Head of caudate nucleus (tissue), 42 donors: ENCODE measurements around the gene GAK.

Source experiments
- DNase-seq, 42 donors: peaks; one replicate each; pipeline versions ENCODE4 v3.0.0 to v3.0.0-alpha.2; 2020 to 2021; ENCODE audit warnings: mixed read lengths in 7 of 42
- intact Hi-C: fragments of 100-400 bp; cut with DNase I; formaldehyde crosslinking; loops from one replicate; pipeline ENCODE4 v1.15.0; 2022

Gene GAK

DNA sequence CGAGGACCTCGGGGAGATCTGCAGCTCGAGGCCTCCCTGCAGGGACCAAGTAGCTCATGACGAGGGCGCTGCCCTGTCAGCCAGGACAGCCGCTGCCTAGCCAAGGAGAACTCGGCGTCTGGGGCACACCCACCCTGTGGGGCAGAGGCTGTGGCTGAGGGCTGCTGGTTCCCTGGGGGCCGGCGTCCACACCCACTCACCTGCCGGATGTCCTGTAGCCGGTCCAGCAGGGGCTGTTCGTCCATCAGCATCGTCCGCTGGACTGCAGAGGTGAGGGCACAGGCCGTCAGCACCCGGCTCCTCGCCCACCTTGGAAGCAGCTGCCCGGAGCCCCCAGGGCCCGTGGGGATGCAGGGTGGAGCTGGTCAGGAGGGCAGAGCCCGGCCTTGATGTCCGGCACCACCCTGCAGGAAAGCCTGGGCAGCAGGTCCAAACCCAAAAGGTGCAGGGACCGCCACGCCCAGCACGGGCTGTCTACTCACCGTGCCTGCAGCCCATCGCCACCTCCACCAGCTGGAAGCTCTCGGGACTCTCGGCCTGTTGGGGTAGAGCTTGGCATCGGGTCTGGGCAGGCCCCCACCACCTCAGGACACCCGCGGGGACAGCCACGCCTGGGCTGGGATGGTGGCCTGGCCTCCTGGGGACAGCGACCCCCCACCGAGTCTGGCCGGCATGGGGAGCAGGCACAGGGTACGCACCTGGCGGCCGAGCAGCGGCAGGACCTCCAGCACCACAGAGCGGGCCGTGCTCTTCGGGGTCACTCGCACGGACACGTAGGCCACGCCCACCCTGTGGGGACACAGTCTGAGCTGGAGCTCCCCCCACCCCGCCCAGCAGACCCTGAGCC, 34.4 kb upstream of the GAK start:
- DNase-seq, result no peak
- intact Hi-C loops, result no loop called here

DNA sequence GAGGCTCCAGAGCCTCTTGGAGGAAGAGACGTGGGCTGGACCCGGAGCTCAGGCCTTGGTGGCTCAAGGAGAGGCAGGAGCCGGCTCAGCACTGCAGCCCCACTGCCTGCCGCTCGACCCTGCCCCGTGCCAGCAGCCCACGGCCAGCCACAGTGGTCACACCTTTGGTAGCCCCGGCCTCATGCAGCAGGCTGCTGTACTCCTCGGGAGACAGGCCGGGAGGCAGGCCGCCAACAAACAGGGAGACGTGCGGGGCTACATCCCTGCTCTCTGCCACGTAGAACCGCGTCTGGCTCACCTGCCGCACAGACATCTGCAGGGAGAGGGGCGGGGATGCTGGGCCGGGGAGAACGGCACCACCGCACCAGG, 33.6 kb upstream of the GAK start:
- DNase-seq, result no peak
- intact Hi-C loops, result no loop called here

DNA sequence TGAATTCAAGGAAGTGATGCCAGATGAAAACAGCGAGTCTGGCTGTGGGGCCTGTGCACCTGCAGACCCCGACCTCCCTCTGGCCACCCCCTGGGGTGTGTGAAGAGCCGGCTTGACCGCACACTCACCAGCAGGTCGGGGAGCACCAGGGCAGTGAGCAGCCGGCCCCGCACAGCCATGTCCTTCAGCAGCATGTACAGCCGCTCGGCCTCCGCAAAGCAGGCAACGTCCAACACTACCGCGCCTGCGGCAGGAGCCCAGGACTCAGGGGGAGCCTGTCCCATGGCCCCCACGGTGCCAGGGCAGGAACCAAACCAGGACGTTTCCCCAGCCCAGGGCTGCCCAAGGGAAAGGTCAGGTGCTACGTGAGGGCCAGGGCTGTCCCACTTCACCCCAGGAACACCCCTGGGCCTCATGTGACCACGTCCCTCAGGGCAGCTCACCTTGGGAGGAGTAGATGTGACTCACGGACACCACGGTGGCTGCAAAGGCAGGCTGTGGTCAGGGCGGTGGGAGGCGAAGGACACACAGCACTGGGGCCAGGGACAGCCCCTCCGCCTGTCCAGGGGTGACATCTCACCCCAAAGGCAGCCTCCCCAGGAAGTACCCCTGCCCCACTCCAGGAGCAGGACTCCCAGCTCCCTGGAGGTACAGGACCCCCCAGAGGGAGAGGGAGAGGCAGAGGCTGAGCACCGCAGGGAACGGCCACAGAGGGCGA, 33.1 kb upstream of the GAK start:
- no peak for DNase-seq
- intact Hi-C loops, result no loop called here

DNA sequence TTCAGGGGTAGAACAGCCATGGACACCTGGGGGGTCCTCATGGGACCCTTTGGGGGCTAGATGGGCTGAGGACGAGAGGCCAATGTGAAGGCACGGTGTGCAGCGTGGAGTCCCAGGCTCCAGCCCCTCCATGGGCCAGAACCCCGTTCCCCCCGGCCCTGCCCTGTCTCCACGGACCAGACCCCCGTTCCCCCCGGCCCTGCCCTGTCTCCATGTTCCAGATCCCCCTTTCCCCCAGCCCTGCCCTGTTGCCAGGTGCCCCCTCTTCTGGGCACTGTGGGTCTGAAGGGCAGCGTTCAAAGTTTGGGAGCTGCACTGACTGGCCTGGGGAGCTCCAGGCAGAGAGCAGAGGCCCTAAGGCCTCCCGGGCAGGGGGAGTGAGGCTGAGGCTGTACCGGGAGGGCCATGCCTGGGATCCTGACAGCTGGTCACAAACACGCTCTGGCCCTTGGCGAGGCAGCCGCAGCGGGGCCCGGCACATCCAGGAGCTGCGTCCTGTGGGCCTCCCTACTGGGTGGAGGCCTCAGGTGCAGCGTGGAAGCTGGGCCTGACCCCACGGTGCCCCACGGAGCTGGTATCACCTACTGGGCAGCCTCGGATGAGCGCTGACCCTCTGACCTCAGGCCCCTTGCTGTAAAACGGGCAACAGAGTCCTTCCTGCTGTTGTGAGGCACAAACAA, 32.4 kb upstream of the GAK start:
- intact Hi-C loops, result no loop called here
- DNase-seq, result no peak

DNA sequence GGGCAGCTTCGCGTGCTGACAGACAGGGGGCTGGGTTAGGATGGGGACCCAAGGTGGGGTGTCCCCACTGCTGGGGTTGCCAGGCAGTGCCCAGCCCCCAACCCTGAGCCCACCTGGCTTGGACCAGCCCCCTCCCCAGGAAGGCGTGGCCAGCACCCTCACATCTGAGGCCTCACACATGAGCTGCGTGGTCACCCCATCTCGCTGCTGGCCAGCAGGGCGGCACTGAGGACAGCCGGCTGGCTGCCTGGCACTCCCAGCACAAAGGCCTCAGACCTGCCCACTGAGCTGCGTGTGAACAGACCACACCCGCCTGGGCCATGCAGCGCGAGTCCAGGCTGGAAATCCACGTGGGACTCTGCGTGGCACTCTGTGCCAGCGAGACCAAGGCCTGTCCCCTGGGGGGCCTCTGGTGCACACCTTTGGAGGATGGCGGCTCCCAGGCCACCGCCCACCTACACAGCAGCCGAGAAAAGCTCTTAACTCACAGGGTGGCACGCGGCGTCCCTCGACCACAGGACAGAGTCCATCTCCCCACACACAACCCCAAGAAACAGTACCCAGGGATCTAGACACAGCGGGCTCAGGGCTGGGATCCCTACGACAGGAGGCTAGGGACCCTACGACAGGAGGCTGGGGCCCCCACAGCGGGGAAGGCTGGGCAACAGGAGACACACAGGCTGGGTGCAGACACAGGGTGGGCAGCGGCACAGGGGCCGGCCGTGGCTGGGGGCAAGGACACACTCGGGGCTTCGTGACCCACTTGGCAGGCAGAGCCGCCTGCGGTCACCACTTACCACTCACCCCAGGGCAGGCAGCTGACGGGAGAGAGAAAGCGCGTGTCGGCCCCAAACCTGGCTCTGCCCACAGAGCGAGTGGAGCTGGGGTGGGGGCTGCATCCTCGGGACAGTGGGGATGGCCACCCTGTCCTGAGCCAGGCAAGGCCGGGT, 31.4 kb upstream of the GAK start:
- intact Hi-C loops, result no loop called here
- DNase-seq, result no peak

DNA sequence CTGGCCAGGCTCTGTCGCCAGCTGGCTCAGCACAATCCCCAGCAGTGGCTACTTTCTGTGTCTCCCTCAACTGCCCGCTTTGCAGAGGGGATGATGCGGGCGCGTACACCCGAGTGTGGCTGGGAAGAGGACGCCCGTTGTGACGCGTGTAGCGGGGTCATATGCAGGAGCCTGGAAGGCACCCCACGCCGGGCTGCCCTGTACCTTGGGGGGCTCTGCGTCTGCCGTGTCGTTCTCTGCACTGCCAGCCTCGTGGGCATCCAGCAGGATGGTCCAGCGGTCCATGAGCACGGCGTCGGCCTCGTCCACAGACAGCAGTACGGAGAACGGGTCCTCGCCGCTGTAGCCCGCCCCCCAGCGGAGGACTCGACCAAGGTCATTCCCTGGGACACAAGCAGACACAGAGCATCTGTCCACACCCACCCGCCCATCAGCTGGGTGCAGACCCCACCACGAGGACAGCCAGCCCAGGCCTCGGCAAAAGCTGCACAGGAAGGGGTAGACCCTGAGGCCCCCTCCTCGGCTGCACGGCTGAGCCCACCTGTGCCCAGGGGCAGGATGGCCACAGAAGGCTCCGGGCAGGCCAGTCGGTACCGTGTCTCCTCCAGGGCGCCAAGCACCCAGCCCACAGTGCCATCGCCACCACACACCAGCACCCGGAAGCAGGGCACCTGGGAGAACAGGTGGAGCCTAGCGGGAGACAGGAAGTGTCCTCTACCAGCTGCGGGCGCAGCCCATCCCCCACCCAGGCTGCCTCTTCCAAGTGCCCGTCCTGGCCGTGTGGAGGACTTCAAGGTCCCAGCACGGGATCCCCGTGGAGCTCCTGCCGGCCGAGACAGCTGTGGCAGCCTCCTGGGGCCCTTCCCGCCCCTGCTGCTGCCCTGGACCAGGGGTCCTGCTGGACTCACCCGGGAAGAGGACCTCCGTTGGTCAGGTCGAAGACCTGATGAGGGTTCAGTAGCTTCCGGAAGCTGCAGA, 30.4 kb upstream of the GAK start:
- peak in 2 of 42 donors; percentile 2 to 5 for DNase-seq
- intact Hi-C loops, result no loop called here

DNA sequence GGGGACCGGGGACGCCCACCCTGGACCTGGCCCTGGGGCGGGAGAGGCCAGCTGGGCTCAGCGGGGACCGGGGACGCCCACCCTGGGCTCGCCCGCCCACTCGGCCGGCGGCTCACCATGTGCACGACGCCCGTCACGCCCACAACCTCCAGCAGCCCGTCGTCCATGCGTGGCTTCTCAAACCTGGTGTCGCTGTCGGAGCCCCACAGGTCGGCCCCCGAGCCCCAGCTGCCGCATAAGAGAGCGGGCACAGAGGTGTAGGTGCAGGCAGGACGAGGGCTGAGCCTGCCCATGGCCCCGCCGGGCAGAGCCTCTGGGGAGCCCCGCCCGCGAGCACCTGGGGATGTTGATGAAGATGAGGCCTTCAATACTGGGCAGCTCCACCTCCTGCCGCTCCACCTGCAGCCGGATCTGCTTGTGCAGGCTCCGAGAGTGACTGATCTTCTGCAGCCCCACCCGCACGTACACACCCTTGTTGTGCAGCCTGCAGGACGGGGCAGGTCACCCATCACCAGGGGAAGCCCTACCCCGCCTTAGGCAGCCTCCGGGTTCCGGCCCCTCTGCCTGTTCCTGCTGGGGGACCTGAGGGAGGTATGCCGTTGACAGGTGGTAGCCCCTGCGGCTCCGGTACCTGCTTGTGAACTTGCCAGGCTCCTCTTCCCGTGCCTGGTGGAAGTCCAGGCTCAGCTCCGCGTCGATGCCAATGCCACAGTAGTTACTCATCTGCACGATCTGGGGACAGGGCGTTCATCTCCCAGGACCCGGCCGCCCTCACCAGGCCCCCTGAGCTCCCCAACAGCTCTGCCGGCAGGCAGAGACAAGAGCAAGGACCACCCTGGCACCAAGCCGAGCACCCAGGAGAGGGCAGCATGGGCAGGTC, 29.5 kb upstream of the GAK start:
- intact Hi-C loops, result no loop called here
- DNase-seq, result peak in 2 of 42 donors; percentile 5 to 8

DNA sequence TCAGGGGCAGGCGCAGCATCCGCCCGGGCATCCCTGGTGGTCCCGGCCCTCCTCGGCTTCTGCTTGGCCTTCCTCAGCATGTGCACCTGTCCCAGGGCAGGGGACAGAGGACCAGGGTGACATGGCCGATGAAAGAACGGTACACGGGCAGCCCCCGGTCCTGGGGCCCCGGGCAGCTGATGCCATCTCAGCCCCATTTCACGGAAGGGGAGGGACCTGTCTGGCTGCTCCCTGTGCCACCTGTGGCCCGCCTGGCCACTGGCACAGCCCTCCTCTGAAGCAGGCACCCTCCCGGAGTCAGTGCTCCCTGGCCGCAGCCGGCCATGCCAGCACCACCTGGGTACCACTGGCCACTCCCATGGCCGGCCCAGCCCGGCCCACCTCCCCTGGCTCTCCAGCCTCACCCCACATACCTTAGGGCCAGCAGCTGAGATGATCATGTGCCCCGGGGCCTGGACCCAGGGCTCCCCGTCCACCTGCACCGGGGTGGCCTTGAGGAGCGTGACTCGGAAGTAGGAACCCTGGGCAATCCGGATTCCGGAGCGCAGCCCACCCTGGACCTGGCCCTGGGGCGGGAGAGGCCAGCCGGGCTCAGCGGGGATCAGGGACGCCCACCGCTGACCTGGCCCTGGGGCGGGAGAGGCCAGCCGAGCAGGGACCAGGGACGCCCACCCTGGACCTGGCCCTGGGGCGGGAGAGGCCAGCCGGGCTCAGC, 28.7 kb upstream of the GAK start:
- peak in 1 of 42 donors; percentile 5 for DNase-seq
- intact Hi-C loops, result no loop called here

DNA sequence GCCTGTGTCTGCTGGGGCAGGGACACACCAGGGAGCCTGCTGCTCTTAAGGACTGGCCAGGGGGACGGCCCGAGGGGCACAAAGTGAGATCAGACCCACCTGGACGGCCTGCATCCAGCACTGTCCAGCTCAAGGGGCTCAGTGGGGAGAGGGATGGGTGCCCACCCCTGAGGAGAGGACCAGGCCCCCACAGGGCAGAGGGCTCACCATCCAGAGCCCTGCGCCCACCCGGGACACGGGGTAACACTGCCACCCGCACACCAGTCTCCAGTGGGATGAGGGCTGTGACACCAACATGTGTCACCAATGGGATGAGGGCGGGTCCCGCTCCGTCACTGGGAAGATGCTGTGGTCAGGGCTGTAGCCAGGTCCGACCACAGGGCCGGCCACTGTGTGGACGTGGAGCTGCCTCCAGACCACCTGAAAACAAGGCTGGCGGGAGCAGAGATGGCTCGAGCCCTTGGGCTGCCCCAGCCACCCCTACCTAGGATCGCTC, 28.1 kb upstream of the GAK start:
- intact Hi-C loops, result no loop called here
- peak in 1 of 42 donors; percentile 5 for DNase-seq

DNA sequence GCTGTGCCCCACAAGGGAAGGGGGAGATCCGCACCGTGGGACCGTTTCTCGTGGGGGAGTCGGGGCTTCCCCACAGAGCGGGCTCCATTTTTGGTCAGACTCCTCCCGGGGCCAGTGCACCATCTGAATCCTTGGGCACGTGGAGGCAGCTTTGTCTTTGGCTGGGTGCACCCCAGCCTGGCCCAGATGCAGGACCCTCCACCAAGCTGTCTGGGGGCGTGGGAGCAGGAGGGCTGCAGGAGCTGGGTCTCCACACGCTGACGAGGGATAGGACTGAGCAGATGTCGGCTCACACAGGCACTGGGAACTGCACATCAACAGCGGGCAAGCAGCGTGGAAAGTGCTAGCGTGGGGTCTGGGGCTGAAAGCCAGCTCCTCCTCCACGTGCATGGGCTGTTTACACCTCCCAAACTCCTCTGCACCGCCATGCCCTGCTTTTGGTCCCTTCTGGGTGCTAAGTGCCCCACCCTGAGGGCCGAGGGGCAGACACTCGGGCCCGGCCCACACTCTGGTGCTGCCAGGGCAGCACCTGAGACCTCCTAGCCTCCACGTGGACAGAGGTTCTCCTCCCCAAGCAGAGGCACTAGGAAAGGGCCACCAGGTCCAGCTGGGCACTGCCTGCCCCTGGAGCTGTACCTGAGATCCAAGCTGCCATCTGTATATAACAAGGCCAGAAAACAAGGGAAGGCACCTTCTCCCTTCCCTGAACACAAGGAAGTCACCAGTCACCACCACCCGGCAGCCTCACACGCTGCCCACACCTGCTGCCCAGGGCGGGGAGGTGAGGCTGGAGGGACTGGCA, 27.4 kb upstream of the GAK start:
- DNase-seq, result peak in 3 of 42 donors; percentile 5 to 20 (median 12)
- intact Hi-C loops, result no loop called here

DNA sequence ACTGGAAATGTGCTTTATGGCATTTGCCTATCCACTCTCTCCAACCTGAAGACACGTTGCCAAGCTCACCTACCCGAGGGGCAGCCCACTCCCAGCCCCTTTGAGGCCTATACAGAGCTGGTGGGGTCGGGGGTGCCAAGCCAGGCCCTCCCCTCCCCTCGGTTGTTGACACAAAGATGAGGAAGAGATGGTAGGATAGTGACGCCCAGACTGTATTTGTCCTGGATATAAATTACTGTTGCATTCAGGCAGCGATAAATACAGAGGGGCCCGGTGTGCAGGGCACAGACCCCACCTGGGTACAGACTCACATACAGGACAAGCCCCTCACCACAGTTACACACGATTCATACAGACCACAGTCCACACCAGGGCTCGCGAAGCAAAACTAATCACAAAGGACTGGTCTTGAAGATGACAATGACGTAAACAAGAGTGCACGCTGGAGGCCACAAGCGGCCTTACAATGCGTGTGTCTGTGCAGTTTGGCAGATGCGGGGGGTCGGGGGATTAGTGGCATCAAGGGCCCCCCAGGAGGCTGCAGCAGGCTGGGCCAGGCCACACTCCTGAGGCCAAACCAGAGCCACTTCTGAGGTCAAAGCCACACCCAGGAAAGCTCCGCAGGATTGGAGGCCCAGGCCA, 26.7 kb upstream of the GAK start:
- intact Hi-C loops, result no loop called here
- DNase-seq, result peak in 2 of 42 donors; percentile 7 to 16

DNA sequence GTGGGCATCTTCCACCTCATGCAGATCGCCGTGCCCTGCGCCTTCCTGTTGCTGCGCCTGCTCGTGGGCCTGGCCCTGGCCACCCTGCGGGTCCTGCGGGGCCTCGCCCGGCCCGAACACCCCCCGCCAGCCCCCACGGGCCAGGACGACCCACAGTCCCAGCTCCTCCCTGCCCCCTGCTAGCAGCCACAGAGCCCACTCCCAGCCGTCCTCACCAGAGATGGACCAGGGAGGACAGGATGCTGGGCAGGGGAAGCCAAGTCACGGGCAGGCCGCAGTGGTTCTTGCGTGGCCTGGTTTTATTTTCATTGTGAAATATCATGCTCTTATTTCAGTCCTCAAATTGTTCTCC, 26.2 kb upstream of the GAK start:
- intact Hi-C loops, result no loop called here
- peak in 1 of 42 donors; percentile 4 for DNase-seq

DNA sequence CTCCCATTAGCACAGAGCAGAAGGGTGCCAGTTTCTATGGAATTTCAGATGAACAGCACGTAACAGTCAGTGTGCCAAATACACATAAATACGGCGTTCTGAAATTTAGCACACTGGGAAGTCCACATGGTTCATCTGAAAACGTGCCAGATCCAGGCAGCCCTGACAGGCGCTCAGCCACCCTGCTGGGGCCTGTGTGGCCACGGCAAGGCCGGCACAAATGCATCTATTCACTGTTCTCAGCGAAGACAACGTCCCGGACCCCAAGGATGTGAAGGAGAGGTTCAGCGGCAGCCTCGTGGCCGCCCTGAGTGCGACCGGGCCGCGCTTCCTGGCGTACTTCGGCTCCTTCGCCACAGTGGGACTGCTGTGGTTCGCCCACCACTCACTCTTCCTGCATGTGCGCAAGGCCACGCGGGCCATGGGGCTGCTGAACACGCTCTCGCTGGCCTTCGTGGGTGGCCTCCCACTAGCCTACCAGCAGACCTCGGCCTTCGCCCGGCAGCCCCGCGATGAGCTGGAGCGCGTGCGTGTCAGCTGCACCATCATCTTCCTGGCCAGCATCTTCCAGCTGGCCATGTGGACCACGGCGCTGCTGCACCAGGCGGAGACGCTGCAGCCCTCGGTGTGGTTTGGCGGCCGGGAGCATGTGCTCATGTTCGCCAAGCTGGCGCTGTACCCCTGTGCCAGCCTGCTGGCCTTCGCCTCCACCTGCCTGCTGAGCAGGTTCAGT, 25.6 kb upstream of the GAK start:
- intact Hi-C loops, result no loop called here

DNA sequence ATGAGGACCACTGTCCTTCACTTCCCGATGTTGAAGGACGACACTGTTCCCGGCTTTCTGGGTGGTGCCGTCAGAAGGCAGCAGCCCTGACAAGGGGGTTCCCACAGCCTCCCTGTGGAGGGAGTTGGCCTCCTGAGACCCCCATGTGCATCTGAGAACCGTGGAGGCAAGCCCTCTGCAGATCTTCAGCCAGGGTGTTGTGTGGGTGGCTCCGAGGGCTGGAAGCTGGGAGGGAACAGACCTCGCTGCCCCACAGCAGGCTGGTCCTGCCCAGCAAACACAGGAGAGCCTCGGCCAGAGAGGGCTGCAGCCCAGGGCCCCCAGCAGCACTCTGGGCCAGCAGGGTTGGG, 25.1 kb upstream of the GAK start:
- peak in 2 of 42 donors; percentile 5 to 15 for DNase-seq
- intact Hi-C loops, result no loop called here

More for the DNA sequence above, 25.6 kb upstream of the GAK start:
- peak in 2 of 42 donors; percentile 7 to 18 for DNase-seq
